GM19025 (cell line): ENCODE data around the gene ANKRD35.
A peak's percentile ranks its signal among the peaks of the same experiment; 100 is the strongest.

ENCODE experiments used
- ATAC-seq: cut with Tn5 transposase; IDR thresholded peaks from one replicate; pipeline ENCODE4 v1.9.1; 2021; ENCODE audit warnings: mild to moderate bottlenecking, low read depth, moderate library complexity; ENCODE audit not compliant: unreplicated experiment

The ANKRD35 gene

DNA sequence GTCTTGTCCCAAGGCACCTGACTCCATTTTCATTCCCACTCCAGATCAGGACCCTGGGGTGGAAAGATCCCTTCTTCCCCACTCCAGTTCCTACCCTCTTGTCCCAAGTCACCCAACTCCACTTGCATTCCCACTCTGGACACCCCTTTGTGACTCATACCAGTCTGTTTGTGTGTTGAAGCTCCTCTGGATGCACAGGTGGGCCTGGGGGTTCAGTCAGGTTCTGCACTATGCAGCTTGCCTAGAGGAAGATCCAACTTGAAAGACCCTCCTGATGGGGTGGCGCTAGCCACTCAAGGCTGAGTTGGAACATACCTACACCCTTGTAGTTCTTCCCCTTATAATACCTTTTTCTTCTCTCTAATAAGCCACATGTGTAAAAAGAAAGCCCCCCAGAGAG is 9.8 kb upstream of the ANKRD35 start:
- no peak for ATAC-seq

DNA sequence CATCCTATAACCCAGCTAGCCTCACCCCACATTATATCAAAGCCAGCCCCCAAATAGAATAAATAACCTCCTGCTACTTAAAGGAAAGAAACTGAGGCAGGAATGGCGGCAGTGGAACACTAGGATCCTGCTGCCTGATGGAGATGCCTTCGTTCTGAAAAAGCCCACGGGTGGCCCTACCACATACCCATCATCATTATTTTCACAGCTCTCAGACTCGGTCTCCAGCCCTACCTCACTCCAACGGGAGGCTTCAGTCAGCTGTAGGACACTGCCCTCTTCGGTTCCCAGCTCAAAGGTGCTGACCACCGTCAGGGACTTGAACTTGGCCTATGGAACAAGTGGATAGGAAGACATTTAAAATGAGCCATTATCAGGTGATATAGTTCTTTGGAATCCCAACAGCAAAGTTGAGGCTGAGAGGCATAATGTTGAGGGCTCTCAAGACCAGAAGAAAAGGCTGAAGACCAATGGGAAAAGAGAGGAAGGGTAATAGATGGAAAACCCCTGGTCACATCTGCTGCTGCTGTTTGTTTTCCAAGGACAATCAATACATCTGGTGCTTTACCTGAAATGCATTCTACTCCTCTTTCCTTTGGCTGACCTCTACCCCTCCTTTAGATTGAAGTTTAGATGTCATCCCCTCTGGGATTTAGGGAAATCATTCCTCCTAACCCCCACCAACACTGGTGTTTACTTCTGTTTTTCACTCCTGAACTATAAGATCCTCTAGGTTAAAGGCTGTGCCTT is 7.8 kb upstream of the ANKRD35 start:
- no peak for ATAC-seq

DNA sequence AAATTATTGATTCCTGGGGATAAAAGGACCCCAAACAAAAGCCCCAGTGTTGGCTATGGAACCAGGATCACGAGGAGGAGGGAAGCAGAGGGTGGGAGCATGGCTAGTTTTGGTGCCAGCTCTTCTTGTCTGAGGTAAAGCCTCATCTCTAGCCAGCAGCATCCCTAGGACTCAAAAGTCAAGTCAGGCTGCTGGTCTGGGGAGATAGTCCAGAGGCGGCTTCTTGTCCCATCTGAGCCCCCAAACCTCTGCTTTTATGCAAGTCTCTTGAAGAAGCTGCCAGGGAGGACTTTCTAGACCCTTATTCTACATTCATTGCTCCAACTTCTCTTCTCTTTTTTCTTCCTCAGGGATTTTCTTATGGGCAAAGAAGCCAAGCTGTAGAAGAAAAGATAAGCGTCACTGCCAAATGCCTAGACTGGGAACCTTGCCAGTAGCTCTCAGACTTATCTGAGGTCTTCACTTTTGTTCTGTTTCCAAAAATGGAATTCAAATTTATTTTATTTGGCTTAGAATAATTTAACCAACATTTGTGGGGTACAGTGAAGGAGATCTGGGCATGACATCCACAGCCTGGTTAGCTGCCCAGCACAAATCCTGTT is 6.9 kb upstream of the ANKRD35 start:
- ATAC-seq: no peak

DNA sequence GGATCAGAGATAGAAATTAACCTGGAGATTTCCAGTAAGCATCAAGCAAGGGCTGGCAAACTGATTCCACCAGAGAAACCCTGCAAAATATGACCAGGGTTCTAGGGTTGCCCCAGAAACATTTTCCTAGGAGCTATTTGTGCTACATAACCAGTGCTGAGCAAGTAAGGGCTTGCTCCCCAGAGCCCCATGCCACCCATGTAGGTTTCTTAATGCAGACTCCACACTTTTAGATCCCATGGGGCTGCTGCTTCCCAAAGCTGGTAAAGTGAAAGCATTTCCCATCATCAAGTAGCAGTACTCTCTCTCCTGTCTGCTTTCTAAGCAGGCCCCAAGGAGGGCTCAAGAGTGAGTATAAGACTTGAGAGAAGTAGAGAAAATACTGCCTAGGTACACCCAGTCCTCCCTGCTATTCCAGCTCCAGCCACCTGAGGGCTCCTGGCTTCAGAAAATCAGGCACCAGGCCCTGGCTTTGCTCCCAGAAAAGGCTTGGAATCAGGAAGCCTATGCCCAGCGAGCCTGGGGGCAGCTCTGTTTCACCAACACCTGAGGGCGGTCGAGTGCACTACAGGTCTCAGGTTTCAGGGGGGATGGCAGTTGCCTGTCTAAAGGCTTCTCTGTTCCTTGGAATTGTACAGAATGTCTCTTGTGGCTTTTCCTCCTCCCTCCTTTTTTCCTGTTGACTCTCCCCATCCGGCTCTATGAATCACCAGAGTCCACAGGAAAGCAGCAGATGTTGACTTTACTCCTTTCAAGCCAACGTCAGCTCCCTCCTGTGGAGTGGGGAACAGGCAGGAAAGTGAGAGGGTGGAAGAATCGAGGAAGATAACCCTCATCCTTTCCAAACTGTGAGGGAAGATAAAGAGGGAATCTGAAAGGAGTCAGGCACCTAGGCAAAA is 6.2 kb upstream of the ANKRD35 start:
- ATAC-seq: no peak

DNA sequence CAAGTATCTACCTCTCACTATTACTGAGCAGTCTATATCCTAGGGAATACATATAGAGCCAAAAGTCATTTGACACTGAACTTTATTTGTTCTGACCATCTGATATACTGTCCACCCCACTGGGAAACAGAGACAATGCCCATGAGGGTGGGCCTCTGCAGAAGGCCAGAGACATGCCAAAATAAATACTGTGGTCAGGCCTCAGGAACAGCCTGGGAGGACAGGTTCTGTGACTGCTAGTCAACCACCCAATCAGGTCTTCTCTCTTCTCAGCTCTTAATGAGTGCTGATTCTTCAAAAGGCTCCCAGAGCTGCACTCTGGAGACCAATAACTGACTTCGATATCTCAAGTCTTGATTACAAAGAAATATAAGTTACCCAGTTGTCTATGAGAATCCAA is 5.5 kb upstream of the ANKRD35 start:
- ATAC-seq: no peak

DNA sequence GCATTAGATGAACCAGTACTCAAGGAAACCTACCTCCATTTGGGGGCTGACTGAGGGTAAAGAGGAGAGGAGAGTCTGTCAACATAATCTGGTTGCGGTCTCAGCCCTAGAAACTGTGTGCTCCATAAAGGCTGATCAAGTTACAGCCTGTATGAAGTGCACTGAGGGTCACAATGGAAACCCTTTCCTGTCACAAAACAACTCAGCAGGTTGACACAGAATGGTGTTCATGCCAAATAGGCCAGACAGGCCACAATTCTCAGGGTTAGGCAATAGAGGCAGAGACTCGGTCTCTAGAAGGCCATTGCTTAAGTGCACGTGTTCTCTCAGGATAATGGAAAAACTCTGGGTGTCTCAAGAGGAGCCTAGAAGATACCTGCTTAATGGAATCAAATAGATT is 4.1 kb upstream of the ANKRD35 start:
- no peak for ATAC-seq

DNA sequence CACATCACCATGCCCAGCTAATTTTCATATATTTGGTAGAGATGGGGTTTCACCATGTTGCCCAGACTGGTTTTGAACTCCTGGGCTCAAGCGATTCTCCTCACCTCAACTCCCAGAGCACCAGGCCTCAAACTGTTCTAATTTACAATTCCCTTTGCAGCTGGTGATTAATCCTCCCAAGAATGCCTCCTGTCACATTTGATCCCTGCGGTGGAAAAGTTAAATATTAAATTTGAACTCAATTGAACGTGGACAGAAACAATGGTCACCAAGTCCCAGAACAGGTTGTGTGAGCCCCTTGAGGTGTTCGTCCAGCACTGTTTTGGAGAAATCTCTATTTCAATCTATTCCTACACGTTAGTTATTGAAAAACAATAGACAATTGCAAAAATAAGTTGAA is 2.0 kb upstream of the ANKRD35 start:
- ATAC-seq: no peak

DNA sequence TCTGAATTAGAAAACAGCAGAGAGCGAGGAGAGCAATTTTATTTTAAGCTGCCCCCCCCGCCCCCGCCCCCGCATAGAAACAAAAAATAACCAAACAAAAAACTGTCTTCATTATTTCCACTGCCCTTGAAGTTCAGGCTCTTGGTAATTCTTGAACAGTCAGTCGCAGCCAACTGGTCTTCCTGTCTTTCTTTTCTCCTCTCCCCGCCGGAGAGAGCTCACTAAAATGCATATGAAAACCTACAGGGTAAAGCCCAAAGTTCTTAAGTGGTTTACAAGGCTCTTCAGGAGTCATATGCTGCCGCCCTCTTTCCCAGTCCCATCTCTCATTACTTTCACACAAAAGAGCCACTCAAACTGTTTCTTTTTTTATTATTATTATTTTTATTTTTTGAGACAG is 1.1 kb upstream of the ANKRD35 start:
- ATAC-seq: no peak

DNA sequence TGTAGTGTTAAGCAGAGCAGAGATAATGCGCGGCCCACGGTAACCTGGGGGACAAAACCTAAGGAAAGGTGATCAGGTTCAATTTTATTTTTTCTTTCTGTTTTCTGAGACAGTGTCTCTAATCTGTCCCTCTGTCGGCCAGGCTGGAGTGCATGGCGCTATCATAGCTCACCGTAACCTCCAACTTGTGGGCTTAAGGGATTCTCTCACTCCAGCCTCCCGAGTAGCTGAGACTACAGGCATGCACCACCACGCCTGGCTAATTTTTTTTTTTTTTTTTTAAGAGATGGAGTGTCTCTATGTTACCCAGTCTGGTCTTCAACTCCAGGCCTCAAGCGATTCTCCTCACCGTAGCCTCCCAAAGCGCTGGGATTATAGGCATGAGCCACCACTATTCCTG is 724 bp upstream of the ANKRD35 start:
- no peak for ATAC-seq

DNA sequence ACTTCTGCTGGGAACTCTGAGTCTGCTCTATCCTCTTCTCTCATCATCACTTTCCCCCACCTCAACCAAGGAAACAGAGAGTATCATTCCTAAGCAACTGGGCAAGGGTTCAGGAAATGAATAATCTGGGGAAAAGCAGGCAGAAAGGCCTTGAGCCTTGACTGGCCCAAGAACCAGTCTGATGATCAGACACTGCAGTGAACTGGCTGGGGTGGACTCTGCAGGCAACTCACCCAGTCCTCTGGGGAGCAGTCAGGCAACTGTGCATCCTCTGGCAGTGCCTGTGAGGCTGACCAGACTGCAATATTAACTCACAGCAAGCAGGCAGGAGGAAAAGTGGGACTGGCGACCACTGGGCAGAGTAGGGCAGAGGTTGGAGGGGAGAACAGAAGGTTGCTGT is 991 bp downstream of the ANKRD35 start:
- no peak for ATAC-seq

DNA sequence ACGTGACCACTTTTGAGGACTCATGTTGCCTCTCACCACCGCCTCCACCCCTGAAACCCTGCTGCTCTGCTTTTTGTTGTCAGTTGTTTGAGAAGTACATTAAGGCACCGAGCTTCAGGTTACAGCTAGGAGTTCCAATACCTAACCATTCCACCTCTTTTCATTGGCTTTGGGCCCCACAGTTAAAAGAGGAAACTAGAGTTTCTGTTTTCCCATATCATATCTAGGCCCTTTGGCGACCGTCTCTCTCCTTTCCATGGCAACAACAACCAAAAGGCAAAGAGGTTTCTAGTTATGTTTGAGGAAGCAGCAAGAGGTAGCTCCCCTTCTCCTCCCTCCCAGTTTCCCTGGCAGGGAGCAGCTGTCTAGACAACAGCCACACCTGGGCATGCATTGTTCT is 5.9 kb downstream of the ANKRD35 start:
- ATAC-seq: no peak

DNA sequence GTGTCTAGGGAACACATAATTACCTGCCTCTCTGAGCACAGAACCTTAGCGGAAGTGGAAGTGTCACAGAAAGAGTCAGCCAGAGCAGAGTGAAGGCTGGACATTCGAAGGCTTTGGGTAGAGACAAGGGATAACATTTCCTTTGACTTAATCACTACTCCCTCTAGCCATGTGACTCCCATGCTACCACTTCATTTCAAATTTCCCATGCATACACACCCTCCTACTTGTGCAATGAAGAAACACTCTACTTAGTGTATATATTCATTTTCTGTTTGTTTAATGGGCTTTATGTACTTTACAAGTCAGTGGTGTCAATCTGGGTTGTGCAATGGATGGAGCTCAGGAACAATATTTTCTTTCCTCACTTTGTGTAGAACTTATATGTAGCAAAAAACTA is 6.9 kb downstream of the ANKRD35 start:
- ATAC-seq: no peak

DNA sequence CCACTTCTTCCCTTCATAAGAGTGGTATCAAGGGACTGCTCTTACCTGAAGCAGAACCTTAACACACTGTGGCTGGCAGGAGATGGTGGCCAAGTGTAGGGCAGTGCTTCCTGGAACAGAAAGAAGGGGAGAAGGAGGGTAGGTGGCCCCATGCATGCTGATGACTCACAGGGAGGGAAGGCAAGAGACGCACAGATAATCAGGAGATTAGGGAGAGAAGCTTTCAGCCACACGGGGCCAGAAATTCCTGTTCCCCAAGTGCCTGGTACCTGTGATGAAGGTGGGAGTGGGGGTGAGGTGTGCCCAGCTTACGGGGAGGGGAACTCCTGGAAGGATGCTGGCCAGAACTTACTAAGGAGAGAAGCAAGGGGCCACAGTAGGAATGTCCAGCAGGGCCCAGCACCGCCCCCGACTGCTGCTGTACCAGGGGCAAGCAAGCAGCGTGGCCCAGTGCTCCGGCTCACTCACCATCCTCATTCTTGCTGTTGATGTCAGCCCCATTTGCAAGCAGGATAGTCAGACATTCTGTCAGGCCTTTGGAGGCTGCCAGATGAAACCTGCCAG is 7.7 kb downstream of the ANKRD35 start:
- ATAC-seq: no peak

DNA sequence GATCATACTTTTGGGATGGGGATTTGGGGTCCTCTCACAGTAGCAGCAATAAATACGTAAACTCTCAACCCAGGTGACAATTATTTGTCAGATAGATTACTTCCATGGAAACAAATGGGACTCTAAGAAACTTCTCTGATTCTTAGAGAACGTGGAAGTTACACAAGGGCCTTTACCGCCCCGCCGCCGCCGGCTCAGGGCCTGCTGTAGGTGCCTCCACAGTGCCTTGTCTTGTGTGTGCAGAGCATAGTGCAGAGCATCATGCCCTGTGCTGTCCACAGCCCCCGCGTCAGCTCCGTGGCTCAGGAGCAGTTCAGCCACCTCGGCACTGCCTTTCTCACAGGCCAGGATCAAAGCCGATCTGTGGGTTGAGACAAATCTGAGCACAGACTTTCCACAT is 11.0 kb downstream of the ANKRD35 start:
- ATAC-seq: no peak

DNA sequence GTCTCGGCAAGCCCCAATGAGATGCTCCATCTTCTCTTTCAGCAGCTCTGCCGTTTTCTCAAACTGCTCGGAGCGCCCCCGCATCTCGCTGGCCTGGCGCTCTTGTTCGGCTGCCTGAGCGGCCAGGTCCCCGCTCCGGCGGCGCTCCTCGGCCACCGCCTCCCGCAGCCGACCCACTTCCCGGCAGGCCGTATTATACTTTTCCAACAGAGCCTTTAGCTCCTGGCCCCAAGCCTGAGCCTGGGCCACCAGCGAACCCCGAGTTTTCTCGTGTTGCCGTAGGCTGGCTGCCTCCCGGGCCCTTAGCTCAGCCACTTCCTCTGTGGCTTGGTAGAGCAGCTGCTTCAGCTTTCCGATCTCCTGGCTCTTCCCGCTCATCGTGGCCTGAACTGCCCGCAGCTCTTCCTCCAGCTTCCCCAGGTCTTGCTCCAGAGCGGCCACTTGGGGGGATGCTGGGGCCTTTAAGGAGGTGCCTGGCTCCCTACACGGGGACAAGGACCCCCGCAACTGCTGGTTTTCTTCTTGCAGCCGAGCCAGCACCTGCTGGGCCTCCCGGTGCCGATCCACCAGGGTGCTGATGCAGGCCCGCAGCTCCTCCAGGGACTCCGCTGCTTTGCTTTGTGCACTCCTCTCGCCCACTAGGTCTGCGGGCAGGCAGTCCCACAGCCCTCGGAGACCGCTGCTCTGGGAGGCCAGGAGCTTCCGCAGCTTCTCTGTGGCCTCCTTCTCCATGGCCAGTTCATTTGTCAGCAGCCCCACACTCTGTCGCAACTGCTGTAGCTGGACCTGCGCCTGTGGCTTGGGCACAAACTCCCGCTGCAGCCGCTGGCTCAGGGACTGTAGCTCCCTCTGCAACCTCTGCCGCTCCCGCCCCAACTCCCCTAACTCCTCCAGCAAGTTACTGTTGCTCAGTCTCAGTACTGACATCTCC is 13.4 kb downstream of the ANKRD35 start:
- ATAC-seq: no peak

DNA sequence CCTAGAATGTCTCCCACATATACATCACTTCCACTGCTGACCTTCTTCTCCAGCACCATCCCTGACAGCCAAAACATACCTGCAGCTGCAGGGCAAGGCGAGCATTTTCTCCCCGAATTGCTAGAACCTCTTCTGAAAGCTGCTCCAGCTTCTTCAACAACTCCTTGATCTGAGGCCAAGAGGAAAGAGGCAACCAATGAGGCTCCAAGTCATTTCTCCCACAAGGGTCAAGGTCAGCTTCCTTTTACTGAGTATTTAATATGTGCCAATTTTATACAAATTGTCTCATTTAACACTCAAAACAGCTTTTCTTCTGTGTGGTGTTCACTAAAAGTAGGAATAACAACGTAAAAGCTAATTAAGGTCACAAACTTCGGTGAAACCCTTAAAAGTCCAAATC is 17.4 kb downstream of the ANKRD35 start:
- ATAC-seq: no peak

DNA sequence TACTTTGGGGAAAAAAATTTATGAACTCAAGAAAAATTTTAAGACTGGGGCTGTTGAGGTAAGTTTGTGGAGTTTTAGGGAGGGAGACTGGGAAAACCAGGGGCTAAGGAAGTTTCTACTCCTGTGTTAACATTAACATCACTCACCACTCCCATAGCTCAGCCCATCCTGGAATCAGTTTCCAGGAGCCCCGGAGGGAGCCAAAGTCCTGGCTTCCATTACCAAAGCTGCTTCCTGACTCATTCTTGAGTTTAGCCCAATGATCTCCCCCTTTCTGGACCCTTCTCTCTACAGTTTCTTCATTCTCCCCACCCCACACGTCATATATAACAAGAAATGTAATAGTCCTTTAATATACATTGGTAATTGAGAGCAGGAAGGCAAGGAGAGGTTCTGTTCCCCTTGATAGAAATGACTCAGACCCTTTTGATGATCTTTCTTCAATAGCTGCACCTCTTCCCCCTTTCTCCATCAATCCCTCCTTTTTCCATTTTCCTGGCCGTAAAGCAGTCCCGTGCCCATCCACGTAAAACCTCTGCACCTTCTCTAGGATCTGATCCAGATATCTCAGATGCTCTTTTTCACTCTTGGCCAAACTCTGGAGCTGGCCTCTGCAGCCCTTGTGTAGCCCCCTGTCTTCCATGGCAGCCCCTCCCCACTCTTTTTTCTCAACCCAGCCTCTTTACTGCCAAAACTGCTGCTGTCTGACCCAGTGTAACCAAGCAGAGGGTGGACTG is 22.2 kb downstream of the ANKRD35 start:
- ATAC-seq: no peak

DNA sequence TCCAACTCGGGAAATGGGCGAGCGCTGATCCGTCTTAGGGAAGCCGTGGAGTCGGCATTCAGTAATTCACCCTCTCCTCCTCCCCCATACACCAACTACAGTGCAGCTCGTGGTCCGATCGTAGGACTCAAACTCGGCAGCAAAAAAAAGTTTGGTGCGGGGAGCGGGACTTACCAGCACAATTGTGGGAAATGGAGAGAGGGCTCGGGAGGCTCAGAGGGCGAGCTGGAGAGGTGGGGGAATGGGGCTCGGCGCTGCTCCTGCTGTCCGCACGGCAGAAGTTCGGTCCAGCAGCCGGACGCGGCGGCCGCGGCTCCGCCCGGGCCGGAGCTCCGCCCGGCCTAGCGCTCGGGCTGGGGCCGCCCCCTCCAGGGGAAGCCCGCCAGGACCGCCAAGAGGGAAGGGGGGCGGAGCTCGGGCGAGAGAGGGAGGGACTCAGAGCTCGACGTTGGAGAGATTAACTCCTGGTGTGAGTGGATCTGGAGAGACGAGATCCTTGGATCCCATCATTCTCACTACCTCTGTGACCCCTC is 26.1 kb downstream of the ANKRD35 start:
- peak; percentile 68 for ATAC-seq

DNA sequence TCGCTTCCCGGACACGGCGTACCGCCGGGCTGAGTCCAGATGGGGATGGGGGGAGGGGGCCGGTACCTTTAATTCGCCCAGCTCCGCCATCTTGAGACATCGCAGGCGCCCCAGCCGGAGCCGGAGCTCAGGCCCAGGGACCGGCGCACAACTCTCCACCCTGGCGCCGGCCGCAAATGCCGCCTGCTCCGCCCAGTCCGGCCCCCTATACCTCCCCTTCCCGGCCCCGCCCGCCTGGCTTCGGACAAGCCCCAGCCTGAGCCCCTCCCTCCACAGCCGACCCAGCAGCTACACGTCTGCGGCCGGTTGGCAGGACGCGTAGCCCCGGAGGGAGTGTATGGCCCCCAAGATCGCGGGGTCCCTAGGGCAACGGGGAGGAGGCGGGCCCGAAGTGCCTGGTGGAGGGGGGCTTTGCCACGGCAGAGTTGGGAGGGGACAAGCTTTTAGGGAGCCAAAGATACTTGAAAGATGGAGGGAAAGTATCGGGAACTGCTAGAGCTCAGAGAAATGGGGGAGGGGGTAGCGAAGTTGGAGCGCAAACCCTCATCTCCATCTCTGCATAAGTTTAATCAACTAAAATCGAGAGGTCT is 26.7 kb downstream of the ANKRD35 start, which contains the start of gene PIAS3:
Gene PIAS3 (minus strand): TSS at position 181 of the 590 bp plus-strand sequence. CDS start 91 bp downstream, at position 90.
- peak; percentile 80 for ATAC-seq
